VCaP (cell line): ENCODE data around the gene RAD51B.
A peak's percentile ranks its signal among the peaks of the same experiment; 100 is the strongest.

Experiments used
- H3K27ac ChIP-seq: fragments of 450-650 bp; 2 replicates; pipeline ENCODE4 v1.5.1; 2017
- TF ChIP-seq, protein P1 (sequence below): fragments of 450-650 bp; conservative IDR thresholded peaks from 2 replicates; pipeline ENCODE4 v1.5.1; 2017; ENCODE audit warnings: mild to moderate bottlenecking, moderate library complexity

RAD51B gene

DNA sequence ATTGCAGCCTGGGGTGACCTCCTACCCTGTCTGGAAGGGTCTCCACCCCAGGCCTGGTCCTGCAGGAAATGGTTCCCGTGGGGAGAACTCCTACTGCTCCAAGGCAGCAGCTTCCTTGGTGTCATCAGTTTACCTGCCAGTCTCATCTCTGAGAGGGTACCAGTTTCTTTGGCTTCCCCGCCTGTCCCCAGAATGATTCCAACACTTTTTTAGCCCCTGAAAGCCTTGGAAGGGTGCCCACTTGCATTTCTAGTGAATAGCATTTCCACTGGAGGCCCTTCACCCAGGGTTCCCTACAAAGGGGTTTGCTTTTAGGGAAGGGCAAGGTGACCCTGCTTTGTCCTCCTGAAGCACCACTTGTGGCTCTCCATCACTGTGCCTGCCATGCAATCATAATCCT lies 689.0 kb downstream of the RAD51B start:
- TF ChIP-seq, protein P1, sequence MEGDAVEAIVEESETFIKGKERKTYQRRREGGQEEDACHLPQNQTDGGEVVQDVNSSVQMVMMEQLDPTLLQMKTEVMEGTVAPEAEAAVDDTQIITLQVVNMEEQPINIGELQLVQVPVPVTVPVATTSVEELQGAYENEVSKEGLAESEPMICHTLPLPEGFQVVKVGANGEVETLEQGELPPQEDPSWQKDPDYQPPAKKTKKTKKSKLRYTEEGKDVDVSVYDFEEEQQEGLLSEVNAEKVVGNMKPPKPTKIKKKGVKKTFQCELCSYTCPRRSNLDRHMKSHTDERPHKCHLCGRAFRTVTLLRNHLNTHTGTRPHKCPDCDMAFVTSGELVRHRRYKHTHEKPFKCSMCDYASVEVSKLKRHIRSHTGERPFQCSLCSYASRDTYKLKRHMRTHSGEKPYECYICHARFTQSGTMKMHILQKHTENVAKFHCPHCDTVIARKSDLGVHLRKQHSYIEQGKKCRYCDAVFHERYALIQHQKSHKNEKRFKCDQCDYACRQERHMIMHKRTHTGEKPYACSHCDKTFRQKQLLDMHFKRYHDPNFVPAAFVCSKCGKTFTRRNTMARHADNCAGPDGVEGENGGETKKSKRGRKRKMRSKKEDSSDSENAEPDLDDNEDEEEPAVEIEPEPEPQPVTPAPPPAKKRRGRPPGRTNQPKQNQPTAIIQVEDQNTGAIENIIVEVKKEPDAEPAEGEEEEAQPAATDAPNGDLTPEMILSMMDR, result no peak
- H3K27ac ChIP-seq, result peak overlapping the region; percentile 99

DNA sequence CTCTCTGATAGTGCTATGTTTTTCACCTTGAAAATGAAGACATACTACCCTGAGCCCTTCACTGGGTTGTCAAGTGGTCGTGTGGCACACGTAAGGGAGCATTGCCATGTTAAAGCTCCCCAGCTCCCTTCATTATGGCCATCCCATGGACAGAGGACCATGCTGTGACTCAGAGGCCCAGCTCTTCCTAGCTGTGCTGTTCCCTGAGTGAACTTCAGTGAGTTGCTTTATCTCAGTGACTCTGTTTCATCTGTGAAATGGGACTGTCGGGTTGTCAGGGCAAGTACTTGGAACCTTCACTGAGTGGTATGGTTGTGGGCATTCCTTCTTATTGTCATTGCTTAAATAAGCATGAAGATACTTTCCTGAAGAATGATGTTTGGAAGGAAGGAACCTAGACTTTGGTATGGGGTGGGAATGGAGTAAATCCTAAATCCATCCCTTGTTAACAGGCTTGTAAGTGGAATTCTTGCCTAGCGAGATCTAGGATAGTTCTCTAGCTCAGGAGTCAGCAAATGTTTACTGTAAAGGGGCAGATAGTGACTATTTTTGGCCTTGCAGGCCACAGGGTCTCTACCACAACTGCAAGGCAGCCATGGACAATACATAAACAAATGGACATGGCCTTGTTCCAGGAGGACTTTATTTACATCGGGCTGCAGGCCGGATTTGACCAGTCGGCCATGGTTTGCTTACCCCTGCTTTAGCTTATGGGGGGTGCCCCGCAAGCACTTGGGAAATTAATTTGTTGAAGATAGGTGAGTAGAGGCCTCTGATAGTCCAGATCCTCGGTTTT lies 689.8 kb downstream of the RAD51B start:
- TF ChIP-seq, protein P1, result no peak

DNA sequence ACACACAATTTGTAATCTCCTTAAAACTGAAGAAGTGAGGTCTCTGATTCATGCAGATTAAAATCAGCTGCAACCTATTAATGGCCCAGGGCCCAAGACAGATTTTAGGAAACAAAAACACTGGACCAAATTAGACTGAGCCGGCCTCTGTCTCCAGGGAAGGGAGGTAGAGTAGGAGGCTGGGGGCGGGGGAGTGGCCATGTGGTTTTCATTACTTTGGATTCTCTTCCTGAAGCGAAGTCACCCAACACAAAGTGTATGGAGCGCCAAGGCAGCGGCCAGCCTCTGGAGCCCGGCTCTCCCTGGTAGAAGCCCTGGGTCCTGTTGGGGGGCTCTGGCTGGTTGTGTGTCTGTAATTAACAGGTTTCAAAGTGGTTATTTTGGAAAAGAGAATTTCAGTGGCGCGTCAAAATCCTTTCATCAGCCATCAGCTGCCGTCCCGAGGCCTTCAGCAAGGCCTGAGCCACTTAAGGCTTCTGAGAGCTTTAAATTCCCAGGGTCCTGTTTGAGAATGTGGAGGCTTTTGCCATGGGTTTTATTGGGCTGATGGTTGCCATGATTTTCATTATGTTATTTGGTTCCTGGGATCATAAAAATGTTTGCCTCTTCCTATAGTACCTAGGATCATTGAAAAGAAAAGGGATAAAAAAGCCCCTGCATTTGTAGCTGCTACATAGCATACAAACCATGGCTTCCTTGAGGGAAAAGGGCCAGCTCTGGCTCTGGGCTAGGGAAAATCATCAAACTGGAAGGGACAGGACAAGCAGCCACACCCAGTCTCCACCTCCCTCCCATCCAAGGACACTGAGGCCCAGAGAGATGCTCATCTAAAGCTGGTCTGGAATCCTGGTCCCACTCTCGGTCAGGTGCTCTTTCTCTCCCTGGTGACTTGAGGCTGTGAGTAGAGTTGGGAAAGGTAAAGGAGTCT lies 690.9 kb downstream of the RAD51B start:
- TF ChIP-seq, protein P1, result no peak

More for the DNA sequence above, 689.8 kb downstream of the RAD51B start:
- H3K27ac ChIP-seq, result peak overlapping the region; percentile 99

DNA sequence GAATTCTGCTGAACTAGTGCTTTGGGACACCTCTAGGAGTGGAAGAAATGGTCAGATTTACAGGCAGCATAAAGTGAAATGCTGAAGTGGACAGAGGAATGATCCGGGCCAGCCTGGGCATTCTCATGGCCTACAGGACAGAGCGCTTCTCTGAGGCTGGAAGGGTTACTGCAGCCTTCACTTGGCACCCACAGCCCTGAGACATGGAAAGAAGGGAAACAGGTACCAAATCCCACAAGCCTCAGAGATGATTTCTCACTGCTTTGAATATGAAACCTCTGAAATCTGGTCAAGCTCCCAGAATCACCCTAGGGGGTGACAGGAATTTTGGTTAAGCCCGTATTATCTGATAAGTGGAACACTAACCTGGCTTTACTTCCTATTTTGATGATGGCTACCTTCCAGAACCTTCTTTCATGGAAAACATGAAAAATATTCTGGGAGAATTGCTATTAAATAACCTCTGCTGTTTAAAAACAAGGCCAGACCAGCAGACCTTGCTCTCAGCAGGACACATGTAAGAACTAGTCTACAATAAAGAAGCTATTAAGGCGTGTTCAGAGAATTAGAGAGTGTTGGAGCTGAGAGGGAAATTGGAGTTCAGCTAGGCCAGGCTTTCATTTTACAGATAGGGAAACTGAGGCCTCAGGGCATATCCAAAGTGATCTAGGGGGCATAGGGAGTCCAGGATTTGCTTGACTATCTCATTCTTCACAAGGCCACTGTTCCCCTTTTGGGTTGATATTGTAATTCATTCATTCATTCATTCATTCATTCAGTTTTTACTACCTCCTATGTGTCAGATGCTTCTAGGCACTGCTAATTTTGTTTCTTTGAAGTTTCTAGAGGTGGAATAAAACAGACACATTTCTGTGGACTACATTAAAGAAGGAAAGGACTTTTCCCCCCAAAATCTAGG lies 691.8 kb downstream of the RAD51B start:
- no peak overlapping the region; the same call in 1 of the 2 replicates for H3K27ac ChIP-seq
- TF ChIP-seq, protein P1, result no peak

More for the DNA sequence above, 690.9 kb downstream of the RAD51B start:
- H3K27ac ChIP-seq, result peak overlapping the region; percentile 99; the same call in 1 of the 2 replicates

DNA sequence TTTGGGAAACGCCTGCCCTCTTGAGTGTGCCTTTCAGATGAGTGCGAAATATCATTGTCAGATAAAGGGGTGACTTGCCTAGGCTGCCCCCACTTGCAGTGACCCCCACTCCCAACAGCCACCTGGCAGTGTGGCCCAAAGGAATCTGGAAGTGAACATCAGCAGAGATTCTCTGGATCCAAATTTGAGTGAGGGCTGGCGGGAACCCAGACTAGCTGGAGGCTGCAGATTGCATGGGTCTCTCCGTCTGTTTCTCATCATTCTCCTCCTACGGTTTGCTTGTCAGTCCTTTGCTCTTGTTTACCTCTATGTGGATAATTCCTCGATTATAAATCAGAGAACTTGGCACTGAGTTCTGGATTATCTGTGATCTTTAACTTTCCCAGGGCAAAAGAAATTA lies 692.5 kb downstream of the RAD51B start:
- H3K27ac ChIP-seq, result no peak overlapping the region
- TF ChIP-seq, protein P1, result no peak

DNA sequence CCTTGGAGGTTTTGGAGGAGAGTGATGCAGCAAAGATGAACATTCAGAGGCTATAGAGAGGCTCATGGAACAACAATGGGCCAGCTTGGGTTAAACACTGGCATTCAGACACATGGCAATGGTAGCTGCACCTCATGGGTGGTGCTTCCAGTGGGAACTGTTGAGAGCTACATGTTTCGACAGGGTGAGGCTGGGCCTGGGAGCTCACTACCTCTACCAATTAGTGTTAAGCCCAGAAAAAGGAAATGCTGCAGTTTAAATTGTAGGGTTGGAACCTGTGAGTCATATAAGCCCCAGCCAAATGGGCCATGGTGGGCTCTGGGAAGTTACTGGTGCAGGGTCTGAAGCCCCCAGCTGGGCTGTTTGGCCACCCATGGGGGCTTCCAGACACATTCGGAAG lies 693.6 kb downstream of the RAD51B start:
- TF ChIP-seq, protein P1, result no peak
- no peak overlapping the region; the same call in 1 of the 2 replicates for H3K27ac ChIP-seq
